ENCODE measurements around the gene KLC3. TPM values are rescaled to one million over a fixed set of nuclear protein-coding genes. Genes with fewer than 3 reads are reported as not detected.

Gene KLC3
- 0.62 to 1.1 TPM (median 0.85 TPM) in 5 replicates for total RNA-seq (2022; extraction: Qiagen RNA extraction)

GRCh38 chr19:45340232-45340898 lies at the start of gene KLC3:
Gene KLC3 (plus strand): TSS chr19:45340750. CDS start chr19:45345542, 4,792 bp downstream.

GRCh38 chr19:45322744-45323281 lies 17.7 kb upstream of the KLC3 start, which contains the start of gene CKM:
Gene CKM (minus strand): TSS chr19:45322875. CDS start chr19:45319713, 3,162 bp downstream.

GRCh38 chr19:45370410-45371204 lies 30.1 kb downstream of the KLC3 start, which contains the start of gene ERCC2:
Gene ERCC2 (minus strand): TSS chr19:45370573. CDS start chr19:45370540, 33 bp downstream.

Other genes starting within 250 kb of the KLC3 start
- gene PPP1R37, start 247.6 kb upstream of the KLC3 start, total RNA-seq (2022; extraction: Qiagen RNA extraction): 21.1 to 33.7 TPM (median 30.5 TPM) in 5 replicates
- gene NKPD1, start 179.8 kb upstream of the KLC3 start, total RNA-seq (2022; extraction: Qiagen RNA extraction): 0.09 to 0.21 TPM (median 0.10 TPM) in 5 replicates
- gene TRAPPC6A, start 162.5 kb upstream of the KLC3 start, total RNA-seq (2022; extraction: Qiagen RNA extraction): 39.2 to 45.1 TPM (median 43.3 TPM) in 5 replicates
- 10.7 to 15.5 TPM (median 14.7 TPM) in 5 replicates for gene BLOC1S3, start 162.0 kb upstream of the KLC3 start, total RNA-seq (2022; extraction: Qiagen RNA extraction)
- gene EXOC3L2, start 95.3 kb upstream of the KLC3 start, total RNA-seq (2022; extraction: Qiagen RNA extraction): 0.58 to 1.8 TPM (median 1.3 TPM) in 5 replicates
- gene MARK4, start 89.5 kb upstream of the KLC3 start, total RNA-seq (2022; extraction: Qiagen RNA extraction): 5.7 to 7.3 TPM (median 6.4 TPM) in 5 replicates
- gene CKM, start 17.9 kb upstream of the KLC3 start, total RNA-seq (2022; extraction: Qiagen RNA extraction): not detected in 5 replicates
- 10.7 to 15.6 TPM (median 12.6 TPM) in 5 replicates for gene ERCC2, start 29.8 kb downstream of the KLC3 start, total RNA-seq (2022; extraction: Qiagen RNA extraction)
- gene PPP1R13L, start 64.3 kb downstream of the KLC3 start, total RNA-seq (2022; extraction: Qiagen RNA extraction): 29.4 to 40.5 TPM (median 30.3 TPM) in 5 replicates
- gene POLR1G, start 65.9 kb downstream of the KLC3 start, total RNA-seq (2022; extraction: Qiagen RNA extraction): 41.9 to 52.7 TPM (median 46.6 TPM) in 5 replicates
- gene ERCC1, start 83.2 kb downstream of the KLC3 start, total RNA-seq (2022; extraction: Qiagen RNA extraction): 127 to 168 TPM (median 156 TPM) in 5 replicates
- 11.7 to 21.6 TPM (median 17.1 TPM) in 5 replicates for gene FOSB, start 127.2 kb downstream of the KLC3 start, total RNA-seq (2022; extraction: Qiagen RNA extraction)
- 9.0 to 13.7 TPM (median 11.1 TPM) in 5 replicates for gene RTN2, start 156.3 kb downstream of the KLC3 start, total RNA-seq (2022; extraction: Qiagen RNA extraction)
- 6.4 to 8.3 TPM (median 7.8 TPM) in 5 replicates for gene PPM1N, start 157.7 kb downstream of the KLC3 start, total RNA-seq (2022; extraction: Qiagen RNA extraction)
- 120 to 159 TPM (median 139 TPM) in 5 replicates for gene VASP, start 166.7 kb downstream of the KLC3 start, total RNA-seq (2022; extraction: Qiagen RNA extraction)
- 11.0 to 18.1 TPM (median 16.8 TPM) in 5 replicates for gene OPA3, start 244.1 kb downstream of the KLC3 start, total RNA-seq (2022; extraction: Qiagen RNA extraction)